BE2C (cell line): ENCODE measurements around the gene FAM9C.

ENCODE experiments used
- DNase-seq: peaks from one replicate; pipeline ENCODE4 v3.0.0-alpha.2; 2020
- H3K27me3 ChIP-seq: fragments of 250-450 bp; sonication (Bioruptor Pico); 2 replicates; pipeline ENCODE4 v1.5.1; 2020; ENCODE audit warnings: mild to moderate bottlenecking
- H3K36me3 ChIP-seq: fragments of 250-450 bp; sonication (Bioruptor Pico); 2 replicates; pipeline ENCODE4 v1.5.1; 2020; ENCODE audit warnings: mild to moderate bottlenecking
- H3K4me1 ChIP-seq: fragments of 250-450 bp; sonication (Bioruptor Pico); 2 replicates; pipeline ENCODE4 v1.5.1; 2020
- H3K4me3 ChIP-seq: 2 replicates; pipeline ENCODE4 v1.5.1; 2011; ENCODE audit warnings: low read depth, low read length
- H3K9me3 ChIP-seq: fragments of 250-450 bp; sonication (Bioruptor Pico); 2 replicates; pipeline ENCODE4 v1.5.1; 2020
- TF ChIP-seq, protein P1 (sequence below): IDR thresholded peaks from 2 replicates; pipeline ENCODE4 v1.5.1; 2012; ENCODE audit warnings: mild to moderate bottlenecking, low read depth, low read length

The FAM9C gene

DNA sequence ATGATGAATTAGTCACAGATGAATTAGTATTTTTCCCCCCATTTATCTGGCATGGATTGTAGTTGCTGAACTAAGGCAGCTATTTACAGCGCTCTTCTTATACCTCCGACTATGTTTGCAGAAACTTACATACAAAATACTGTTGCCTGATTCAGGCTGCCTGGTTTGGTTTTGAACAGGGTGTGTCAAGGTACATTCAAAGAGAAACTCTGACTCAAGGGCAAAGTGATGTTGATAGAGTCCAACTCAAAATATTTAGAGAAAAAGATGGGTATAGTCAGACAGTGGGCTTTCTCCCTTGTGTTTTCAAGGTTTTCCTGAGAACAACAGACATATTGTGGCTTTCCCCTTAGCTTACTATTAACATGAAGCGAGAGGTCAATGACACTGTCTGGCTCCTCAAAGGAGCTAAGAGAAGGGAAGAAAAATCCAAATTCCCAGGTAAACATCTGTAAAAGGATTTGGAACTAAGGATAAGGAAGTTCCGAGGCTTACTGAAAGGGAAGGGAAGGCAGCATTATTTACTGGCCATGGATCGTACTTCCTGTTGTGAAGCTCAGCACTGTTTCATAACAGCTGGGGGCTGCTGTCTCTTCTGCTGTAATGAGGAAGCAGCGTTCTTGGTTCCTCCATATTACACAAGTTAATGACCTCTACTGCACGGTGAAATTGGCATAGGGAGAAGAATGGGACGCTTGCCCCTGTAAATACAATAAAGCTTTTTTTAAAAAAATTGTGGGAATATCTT lies 30.9 kb downstream of the FAM9C start:
- TF ChIP-seq, protein P1, sequence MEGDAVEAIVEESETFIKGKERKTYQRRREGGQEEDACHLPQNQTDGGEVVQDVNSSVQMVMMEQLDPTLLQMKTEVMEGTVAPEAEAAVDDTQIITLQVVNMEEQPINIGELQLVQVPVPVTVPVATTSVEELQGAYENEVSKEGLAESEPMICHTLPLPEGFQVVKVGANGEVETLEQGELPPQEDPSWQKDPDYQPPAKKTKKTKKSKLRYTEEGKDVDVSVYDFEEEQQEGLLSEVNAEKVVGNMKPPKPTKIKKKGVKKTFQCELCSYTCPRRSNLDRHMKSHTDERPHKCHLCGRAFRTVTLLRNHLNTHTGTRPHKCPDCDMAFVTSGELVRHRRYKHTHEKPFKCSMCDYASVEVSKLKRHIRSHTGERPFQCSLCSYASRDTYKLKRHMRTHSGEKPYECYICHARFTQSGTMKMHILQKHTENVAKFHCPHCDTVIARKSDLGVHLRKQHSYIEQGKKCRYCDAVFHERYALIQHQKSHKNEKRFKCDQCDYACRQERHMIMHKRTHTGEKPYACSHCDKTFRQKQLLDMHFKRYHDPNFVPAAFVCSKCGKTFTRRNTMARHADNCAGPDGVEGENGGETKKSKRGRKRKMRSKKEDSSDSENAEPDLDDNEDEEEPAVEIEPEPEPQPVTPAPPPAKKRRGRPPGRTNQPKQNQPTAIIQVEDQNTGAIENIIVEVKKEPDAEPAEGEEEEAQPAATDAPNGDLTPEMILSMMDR = no peak
- Histone ChIP-seq H3K9me3 (no peaks in the 10 kb centered on the region), H3K36me3 (no peaks in the 10 kb centered on the region), H3K27me3 (no peaks in the 10 kb centered on the region), H3K4me1 (no peaks in the 10 kb centered on the region), H3K4me3 (no peak overlapping the region)
- no peak for DNase-seq

DNA sequence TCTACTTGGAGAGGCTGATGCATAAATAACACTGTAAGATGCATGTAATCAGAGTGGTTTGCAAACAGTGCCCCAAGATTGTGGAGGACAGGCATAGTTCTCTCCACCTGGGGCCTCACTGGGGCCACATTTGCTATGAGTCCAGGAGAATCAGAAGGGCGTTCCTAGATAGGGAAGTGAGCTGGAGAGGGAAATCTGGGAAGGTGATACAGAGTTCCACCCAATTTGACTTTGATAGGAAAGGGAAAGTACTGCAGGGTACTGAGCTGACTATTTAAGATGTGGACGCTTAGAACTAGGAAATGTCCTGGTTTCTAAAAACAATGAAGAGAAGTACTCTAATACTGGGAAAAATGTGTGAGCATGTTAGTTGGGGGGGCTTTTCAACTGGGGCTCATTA lies 33.9 kb downstream of the FAM9C start:
- Histone ChIP-seq H3K9me3 (no peaks in the 10 kb centered on the region), H3K4me3 (no peak overlapping the region), H3K4me1 (no peaks in the 10 kb centered on the region), H3K36me3 (no peaks in the 10 kb centered on the region), H3K27me3 (no peaks in the 10 kb centered on the region)
- TF ChIP-seq, protein P1 = no peak
- DNase-seq = no peak

DNA sequence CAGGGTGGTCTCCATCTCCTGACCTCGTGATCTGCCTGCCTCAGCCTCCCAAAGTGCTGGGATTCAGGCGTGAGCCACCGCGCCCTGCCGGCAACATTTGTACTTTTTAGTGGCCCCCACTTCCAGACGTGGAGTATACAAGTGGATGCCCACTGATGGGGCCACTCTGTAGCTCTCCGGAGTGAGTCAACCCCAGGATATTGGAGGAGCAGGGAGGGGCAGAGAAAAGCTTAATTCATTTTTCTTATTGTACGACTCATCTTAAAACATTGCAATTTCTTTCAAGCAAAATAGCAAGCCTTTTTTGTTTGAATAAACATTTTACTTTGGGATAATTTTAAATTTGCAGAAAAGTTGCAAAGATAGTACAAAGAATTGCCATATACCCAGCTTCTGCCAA lies 34.6 kb downstream of the FAM9C start:
- DNase-seq = no peak
- Histone ChIP-seq H3K27me3 (no peaks in the 10 kb centered on the region), H3K4me1 (no peaks in the 10 kb centered on the region), H3K9me3 (no peaks in the 10 kb centered on the region), H3K4me3 (no peak overlapping the region), H3K36me3 (no peaks in the 10 kb centered on the region)
- TF ChIP-seq, protein P1 = no peak

DNA sequence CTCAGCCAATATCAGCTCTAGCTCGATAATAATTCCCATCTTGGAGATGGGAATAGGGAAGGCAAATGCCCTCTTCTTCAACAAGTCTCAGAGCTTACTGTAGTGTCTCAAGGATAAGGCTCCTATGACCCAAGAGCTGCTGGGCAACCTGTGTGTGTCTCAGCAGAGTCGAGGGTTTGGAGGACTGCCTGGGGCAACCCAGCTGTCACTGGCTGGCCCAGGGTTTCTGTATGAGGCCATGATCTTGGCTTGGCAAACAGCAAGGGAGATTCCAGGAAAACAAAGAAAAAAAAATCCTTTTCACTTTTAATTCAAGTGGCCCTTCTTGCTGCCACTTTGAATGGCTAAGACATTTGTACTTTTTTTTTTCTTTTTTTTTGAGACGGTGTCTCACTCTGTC lies 35.1 kb downstream of the FAM9C start:
- DNase-seq = no peak
- H3K9me3 ChIP-seq = no peaks in the 10 kb centered on the region
- no peak overlapping the region for H3K4me3 ChIP-seq
- no peaks in the 10 kb centered on the region for H3K4me1 ChIP-seq
- TF ChIP-seq, protein P1 = no peak
- no peaks in the 10 kb centered on the region for H3K36me3 ChIP-seq
- H3K27me3 ChIP-seq = no peaks in the 10 kb centered on the region

DNA sequence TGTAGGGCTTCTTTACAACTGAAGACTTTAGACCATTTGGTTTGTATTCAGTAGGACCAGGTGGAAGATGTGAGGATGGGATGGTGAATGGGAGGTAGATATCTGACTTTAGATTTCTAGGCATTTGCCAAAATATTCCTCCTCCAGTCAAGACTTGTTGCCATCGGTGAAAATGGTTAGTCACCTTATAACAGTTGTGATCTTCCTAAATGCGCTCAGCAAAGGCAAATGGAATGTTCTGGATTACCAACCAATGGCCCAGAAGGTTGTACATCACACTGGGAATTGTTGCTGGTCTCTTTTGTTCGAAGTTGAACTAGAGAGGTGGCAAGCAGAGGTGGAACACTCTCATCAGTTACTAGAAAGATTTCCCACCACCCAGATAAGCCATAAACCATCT lies 35.6 kb downstream of the FAM9C start:
- Histone ChIP-seq H3K36me3 (no peaks in the 10 kb centered on the region), H3K27me3 (no peaks in the 10 kb centered on the region), H3K4me3 (no peak overlapping the region), H3K4me1 (no peaks in the 10 kb centered on the region), H3K9me3 (no peaks in the 10 kb centered on the region)
- DNase-seq = no peak
- TF ChIP-seq, protein P1 = no peak

DNA sequence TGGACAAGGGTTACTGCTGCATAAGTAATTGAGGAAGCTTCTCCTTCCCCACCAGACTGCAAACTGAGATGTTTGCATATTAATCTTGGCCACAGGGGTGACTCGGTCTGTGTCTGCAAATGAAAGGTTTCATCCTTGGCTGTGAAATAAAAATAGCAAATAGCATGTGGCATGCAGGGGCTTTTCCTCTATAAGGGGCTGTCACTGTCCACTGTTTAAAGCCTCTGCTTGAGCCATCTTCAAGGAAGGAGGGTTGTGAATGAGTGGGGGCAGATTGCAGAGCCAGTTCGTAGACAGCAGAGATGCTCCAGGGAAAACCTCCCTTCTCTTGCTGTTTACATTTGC lies 36.3 kb downstream of the FAM9C start:
- Histone ChIP-seq H3K4me1 (no peaks in the 10 kb centered on the region), H3K27me3 (no peaks in the 10 kb centered on the region), H3K36me3 (no peaks in the 10 kb centered on the region), H3K9me3 (no peaks in the 10 kb centered on the region), H3K4me3 (no peak overlapping the region)
- no peak for DNase-seq
- TF ChIP-seq, protein P1 = no peak
